Neural cell (in vitro differentiated cells): ENCODE data around the gene DLEU7.

Source experiments
- EZH2 ChIP-seq: fragments of 200-600, 300-800 bp; shearing (Covaris generic), sonication (generic); IDR thresholded peaks from 2 replicates; pipeline ENCODE4 v1.6.1; 2014; ENCODE audit warnings: antibody characterized with exemption, low read length, borderline replicate concordance, mild to moderate bottlenecking; ENCODE audit not compliant: insufficient read depth, poor library complexity, severe bottlenecking
- POLR2AphosphoS5 ChIP-seq: IDR thresholded peaks from 2 replicates; pipeline ENCODE4 v1.6.1; 2012
- TF ChIP-seq, protein P1 (sequence below): fragments of 450-650 bp; IDR thresholded peaks from 2 replicates; pipeline ENCODE4 v1.5.1; 2014; ENCODE audit warnings: antibody characterized with exemption, mild to moderate bottlenecking, moderate library complexity; ENCODE audit not compliant: poor library complexity, severe bottlenecking

DNA sequence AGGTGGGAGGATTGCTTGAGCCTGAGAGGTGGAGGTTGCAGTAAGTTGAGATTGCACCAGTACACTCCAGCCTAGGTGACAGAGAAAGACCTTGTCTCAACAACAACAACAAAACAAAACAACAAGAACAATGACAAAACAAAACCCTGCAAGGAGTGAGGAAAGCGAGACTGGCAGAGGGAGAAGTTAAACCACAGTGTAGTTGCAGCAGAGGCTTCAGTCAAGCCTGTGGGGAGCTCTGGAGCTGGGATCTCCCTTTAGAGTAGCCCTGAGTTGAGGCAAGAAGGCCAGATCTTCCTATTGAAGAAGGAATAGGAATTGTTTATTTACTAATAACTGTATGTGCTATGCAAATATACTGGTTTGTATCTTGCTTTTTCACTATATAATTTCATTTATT lies 40.8 kb upstream of the DLEU7 start:
- no peak for TF ChIP-seq EZH2
- TF ChIP-seq, protein P1, sequence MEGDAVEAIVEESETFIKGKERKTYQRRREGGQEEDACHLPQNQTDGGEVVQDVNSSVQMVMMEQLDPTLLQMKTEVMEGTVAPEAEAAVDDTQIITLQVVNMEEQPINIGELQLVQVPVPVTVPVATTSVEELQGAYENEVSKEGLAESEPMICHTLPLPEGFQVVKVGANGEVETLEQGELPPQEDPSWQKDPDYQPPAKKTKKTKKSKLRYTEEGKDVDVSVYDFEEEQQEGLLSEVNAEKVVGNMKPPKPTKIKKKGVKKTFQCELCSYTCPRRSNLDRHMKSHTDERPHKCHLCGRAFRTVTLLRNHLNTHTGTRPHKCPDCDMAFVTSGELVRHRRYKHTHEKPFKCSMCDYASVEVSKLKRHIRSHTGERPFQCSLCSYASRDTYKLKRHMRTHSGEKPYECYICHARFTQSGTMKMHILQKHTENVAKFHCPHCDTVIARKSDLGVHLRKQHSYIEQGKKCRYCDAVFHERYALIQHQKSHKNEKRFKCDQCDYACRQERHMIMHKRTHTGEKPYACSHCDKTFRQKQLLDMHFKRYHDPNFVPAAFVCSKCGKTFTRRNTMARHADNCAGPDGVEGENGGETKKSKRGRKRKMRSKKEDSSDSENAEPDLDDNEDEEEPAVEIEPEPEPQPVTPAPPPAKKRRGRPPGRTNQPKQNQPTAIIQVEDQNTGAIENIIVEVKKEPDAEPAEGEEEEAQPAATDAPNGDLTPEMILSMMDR, result no peak
- no peak for TF ChIP-seq POLR2AphosphoS5
